HepG2 (cell line): ENCODE data around the gene SLC39A8. TPM values are rescaled to one million over a fixed set of nuclear protein-coding genes. Genes with fewer than 3 reads are reported as not detected.

Source experiments
- ATAC-seq: fragments of 200-7000 bp; cut with Tn5 transposase; 3 replicates; pipeline ENCODE4 v1.9.1; 2020; ENCODE audit warnings: mild to moderate bottlenecking, moderate library complexity
- BruUV-seq: library from RNA; stranded (reverse); fragments of 400-500 nt; replicated peaks from 2 replicates; lab custom pipeline; 2021; lab: Mats Ljungman, UMichigan
- CTCF ChIA-PET: fragments of 300-600 bp; formaldehyde crosslinking; extraction: SDS; loops from one replicate; lab custom pipeline; 2021; ENCODE audit warnings: low total read pairs, inconsistent platforms, low intra/inter-chr PET ratio; lab: Yijun Ruan, JAX
- POLR2A ChIA-PET: fragments of 350-600 bp; sonication (Branson Sonifier 250); formaldehyde crosslinking; loops from one replicate; lab custom pipeline; 2020; ENCODE audit warnings: antibody characterized with exemption, inconsistent platforms; lab: Yijun Ruan, JAX
- DNase-seq: peaks from one replicate; pipeline ENCODE4 v3.0.0-alpha.2; 2015; ENCODE audit warnings: low spot score
- FAIRE-seq: peaks from 3 replicates; lab custom pipeline; 2011; peaks lifted over from hg19 to GRCh38; lab: Jason Lieb, UNC
- H2AFZ ChIP-seq: one replicate; pipeline ENCODE4 v1.6.1; 2011; ENCODE audit warnings: low read length, inconsistent platforms
- H3K27ac ChIP-seq: fragments of 300-600 bp; 3 replicates; pipeline ENCODE4 v1.8.0; 2011; ENCODE audit warnings: mixed run types, mild to moderate bottlenecking, mixed read lengths, low read length, inconsistent platforms; ENCODE audit not compliant: insufficient read depth; ENCODE audit errors: extremely low read length
- H3K27me3 ChIP-seq, 2 experiments: fragments of 200-600 bp in 1 of 2; 2 replicates in 1 of 2; 3 replicates in 1 of 2; pipeline versions ENCODE4 v1.6.0 to v1.8.0; 2011; ENCODE audit warnings: low read length in 2 of 2, mild to moderate bottlenecking in 2 of 2, moderate library complexity in 2 of 2, inconsistent platforms in 1 of 2; ENCODE audit not compliant: insufficient read depth in 2 of 2, control insufficient read depth in 1 of 2
- H3K36me3 ChIP-seq, 2 experiments: fragments of 200-600 bp in 1 of 2; replicated peaks in 1 of 2; 2 replicates in 1 of 2; 3 replicates in 1 of 2; pipeline versions ENCODE4 v1.5.1 to v1.8.0; 2011; ENCODE audit warnings: low read length in 2 of 2, inconsistent platforms in 1 of 2; ENCODE audit not compliant: insufficient read depth in 2 of 2, control insufficient read depth in 1 of 2
- H3K4me1 ChIP-seq: 2 replicates; pipeline ENCODE4 v1.5.1; 2012; ENCODE audit warnings: low read length, inconsistent platforms; ENCODE audit not compliant: insufficient read depth
- H3K4me2 ChIP-seq: 2 replicates; pipeline ENCODE4 v1.6.0; 2011; ENCODE audit warnings: low read depth, low read length, inconsistent platforms
- H3K4me3 ChIP-seq, 3 experiments: fragments of 200-600 bp in 1 of 3; sonication (generic), shearing (Covaris generic) in 1 of 3; replicated peaks in 1 of 3; 2 replicates each; pipeline ENCODE4 v1.5.1; 2011 to 2016; ENCODE audit warnings: low read length in 3 of 3, inconsistent platforms in 2 of 3, low read depth in 2 of 3, mild to moderate bottlenecking in 2 of 3, control low read depth in 1 of 3, mixed read lengths in 1 of 3; ENCODE audit not compliant: insufficient read depth in 1 of 3
- H3K79me2 ChIP-seq: one replicate; pipeline ENCODE4 v1.6.1; 2011; ENCODE audit warnings: low read length, inconsistent platforms; ENCODE audit not compliant: insufficient read depth
- H3K9ac ChIP-seq: 2 replicates; pipeline ENCODE4 v1.6.0; 2011; ENCODE audit warnings: mild to moderate bottlenecking, low read depth, low read length, inconsistent platforms; ENCODE audit not compliant: insufficient read depth
- H3K9me3 ChIP-seq: 2 replicates; pipeline ENCODE4 v1.5.1; 2012; ENCODE audit warnings: mild to moderate bottlenecking, low read length
- H4K20me1 ChIP-seq: 2 replicates; pipeline ENCODE4 v1.6.0; 2011; ENCODE audit warnings: inconsistent platforms, mild to moderate bottlenecking, low read length, moderate library complexity; ENCODE audit not compliant: insufficient read depth
- BCL3 ChIP-seq: sonication (generic); formaldehyde crosslinking; IDR thresholded peaks from 2 replicates; pipeline ENCODE4 v1.5.1; 2020; ENCODE audit warnings: mild to moderate bottlenecking, missing genetic modification reagents, moderate library complexity
- SMYD3 ChIP-seq: sonication (generic); formaldehyde crosslinking; IDR thresholded peaks from 2 replicates; pipeline ENCODE4 v1.8.1; 2023; ENCODE audit warnings: mild to moderate bottlenecking, missing genetic modification reagents
- SRSF9 ChIP-seq: fragments of 200-400 bp; formaldehyde crosslinking; IDR thresholded peaks from 2 replicates; pipeline ENCODE4 v1.6.1; 2018; ENCODE audit warnings: borderline replicate concordance, mild to moderate bottlenecking, low read depth, low read length; ENCODE audit not compliant: insufficient read depth, poor library complexity, severe bottlenecking
- TFAP4 ChIP-seq: sonication (generic); IDR thresholded peaks from 2 replicates; pipeline ENCODE4 v1.6.1; 2016; ENCODE audit warnings: low read depth, borderline replicate concordance
- TIGD3 ChIP-seq: sonication (generic); formaldehyde crosslinking; IDR thresholded peaks from 2 replicates; pipeline ENCODE4 v1.5.1; 2020; ENCODE audit warnings: mild to moderate bottlenecking, missing genetic modification reagents, borderline replicate concordance
- ZNF331 ChIP-seq: sonication (generic); formaldehyde crosslinking; IDR thresholded peaks from 2 replicates; pipeline ENCODE4 v1.4.0; 2020; ENCODE audit warnings: missing genetic modification reagents
- ZNF563 ChIP-seq: sonication (generic); formaldehyde crosslinking; IDR thresholded peaks from 2 replicates; pipeline ENCODE4 v1.8.0; 2022; ENCODE audit warnings: mild to moderate bottlenecking, moderate library complexity, missing genetic modification reagents
- ZNF747 ChIP-seq: sonication (generic); formaldehyde crosslinking; IDR thresholded peaks from 2 replicates; pipeline ENCODE4 v1.8.1; 2023; ENCODE audit warnings: missing genetic modification reagents, mild to moderate bottlenecking, borderline replicate concordance
- WGBS: methylation state at CpG from one replicate; pipeline ENCODE4 v1.1.6; 2017; ENCODE audit warnings: low lambda C conversion rate; 5-methylcytosine and 5-hydroxymethylcytosine counted together
- in situ Hi-C: cut with HindIII; loops from 2 replicates; pipeline ENCODE4 v1.10.0; 2017; ENCODE audit warnings: low pct_unique_long_range_greater_than_20kb; ENCODE audit not compliant: extremely low pct_ligation_motif_present
- intact Hi-C: fragments of 100-400 bp; cut with micrococcal nuclease; formaldehyde crosslinking; loops from one replicate; pipeline ENCODE4 v1.10.0; 2022; ENCODE audit not compliant: unreplicated experiment
- polyA plus RNA-seq, 8 experiments: library from polyadenylated mRNA; depleted of rRNA in 3 of 8; stranded (reverse) in 7 of 8; unstranded in 1 of 8; fragments of >200 nt; fragmentation: Illumina TruSeq in 4 of 8; extraction: Trizol in 4 of 8; gene quantifications; 2 replicates each; pipeline versions ENCODE4 v1.2.1 to v1.2.3, GENCODE V29; 2011 to 2016; ENCODE audit warnings: low read depth in 4 of 8, missing spikeins in 1 of 8, mixed read lengths in 1 of 8; ENCODE audit not compliant: insufficient read depth in 1 of 8
- total RNA-seq, 5 experiments: library from RNA; depleted of rRNA; stranded (reverse); fragments of >200 nt; fragmentation: Illumina TruSeq; extraction: Trizol; gene quantifications; 2 replicates each; pipeline ENCODE4 v1.2.3, GENCODE V29; 2016; ENCODE audit warnings: low read depth in 1 of 5

Gene SLC39A8
- total and polyA plus RNA-seq, 2 of the 13 experiments (the other 11 are each of a cell fraction or from before 2014, with no cell fraction given) = 0.22 to 0.38 TPM

GRCh38 chr4:102387552-102388150, 42.4 kb upstream of the SLC39A8 start (continued):
- TF ChIP-seq BCL3 (CRISPR knock-in tag) (no peak), SMYD3 (CRISPR knock-in tag) (no peak), SRSF9 (no peak), TIGD3 (CRISPR knock-in tag) (no peak), ZNF563 (CRISPR knock-in tag) (no peak), ZNF331 (CRISPR knock-in tag) (no peak), TFAP4 (no peak)

GRCh38 chr4:102386966-102387365, 41.7 kb upstream of the SLC39A8 start:
- no peaks in the 10 kb centered on the region; a peak in 1 of 5 replicates for H3K27me3 ChIP-seq
- H3K4me3 ChIP-seq = no peak overlapping the region
- H4K20me1 ChIP-seq = no peaks in the 10 kb centered on the region
- no peak overlapping the region for H3K9ac ChIP-seq
- WGBS = 50% methylated on average over 3 of the region's 3 CpGs
- no peaks in the 10 kb centered on the region for H3K4me1 ChIP-seq
- no peaks in the 10 kb centered on the region for H3K9me3 ChIP-seq
- intact Hi-C loops = no loop called here
- H3K79me2 ChIP-seq = no peaks in the 10 kb centered on the region
- POLR2A ChIA-PET = no interaction called here
- H2AFZ ChIP-seq = no peak overlapping the region
- in situ Hi-C loops = no loop called here
- no TSS peak for BruUV-seq
- no peaks in the 10 kb centered on the region for H3K36me3 ChIP-seq
- DNase-seq = no peak
- H3K4me2 ChIP-seq = no peak overlapping the region
- CTCF ChIA-PET = no interaction called here
- FAIRE-seq = no peak
- no peak for ATAC-seq
- no peak overlapping the region for H3K27ac ChIP-seq
- no peak for TF ChIP-seq ZNF747 (CRISPR knock-in tag)
